WI38 (cell line): Measurements from ENCODE around the gene SPTBN4.
"Not testable (repeated sequence)": the region's sequence is repeated elsewhere in the genome, so short reads cannot be mapped to it uniquely, and the experiment has no call there.

Experiments
- H3K4me3 ChIP-seq: 2 replicates; pipeline ENCODE4 v1.5.1; 2011; ENCODE audit warnings: low read depth, mild to moderate bottlenecking, control low read depth, low read length
- CTCF ChIP-seq: IDR thresholded peaks from 2 replicates; pipeline ENCODE4 v1.5.1; 2012; ENCODE audit warnings: low read depth, mild to moderate bottlenecking, control low read depth, low read length

The SPTBN4 gene

GRCh38 chr19:40512473-40513344 is 45.9 kb downstream of the SPTBN4 start:
- TF ChIP-seq CTCF = no peak
- no peak overlapping the region for H3K4me3 ChIP-seq

- H3K4me3 ChIP-seq = no peak overlapping the region
- TF ChIP-seq CTCF = no peak
These were observed 46.5 kb downstream of the SPTBN4 start for GRCh38 chr19:40513345-40513678.

GRCh38 chr19:40513741-40514315 is 47.0 kb downstream of the SPTBN4 start:
- no peak for TF ChIP-seq CTCF
- H3K4me3 ChIP-seq = no peak overlapping the region

GRCh38 chr19:40517248-40517647 is 50.4 kb downstream of the SPTBN4 start:
- no peak for TF ChIP-seq CTCF
- no peak overlapping the region for H3K4me3 ChIP-seq

- TF ChIP-seq CTCF = no peak
- no peak overlapping the region for H3K4me3 ChIP-seq
These were observed 52.8 kb downstream of the SPTBN4 start for GRCh38 chr19:40519352-40520322.

- peak; percentile 44 for TF ChIP-seq CTCF
- no peak overlapping the region for H3K4me3 ChIP-seq
These were observed 54.5 kb downstream of the SPTBN4 start for GRCh38 chr19:40521276-40521675.

GRCh38 chr19:40521900-40522299 is 55.1 kb downstream of the SPTBN4 start:
- not testable (repeated sequence) for H3K4me3 ChIP-seq
